ENCODE data around the gene BEAN1. TPM values are rescaled to one million over a fixed set of nuclear protein-coding genes. Genes with fewer than 3 reads are reported as not detected.

The BEAN1 gene
- total RNA-seq, 1 experiment from 2014 or later = not detected

DNA sequence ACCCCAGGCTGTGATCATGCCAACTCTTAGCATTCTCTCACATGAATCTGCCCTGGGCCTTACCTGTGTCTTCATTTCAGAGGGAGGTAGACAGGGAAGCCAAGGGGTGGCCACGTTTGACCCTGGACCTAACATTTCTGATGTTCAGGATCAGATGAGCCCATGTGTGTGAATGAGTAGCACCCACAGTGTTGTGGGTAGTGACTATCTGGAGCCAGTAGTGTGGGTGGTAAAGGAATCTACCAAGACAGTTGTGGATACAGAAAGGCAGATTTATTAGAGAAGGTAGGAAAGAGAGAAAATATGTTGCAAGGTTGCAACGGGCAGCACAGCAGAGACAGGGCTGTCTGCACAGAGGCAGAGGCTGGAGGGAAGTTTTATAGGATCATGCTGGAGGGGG lies 62.3 kb downstream of the BEAN1 start (continued):
- no peak for TF ChIP-seq E2F1 (CRISPR knock-in tag; IDR thresholded peaks at IDR 0.05)
- TF ChIP-seq CREB1 (CRISPR knock-in tag; IDR thresholded peaks at IDR 0.05) = no peak
- no peak for TF ChIP-seq HMGA2 (CRISPR knock-in tag; IDR thresholded peaks at IDR 0.05)

GRCh38 chr16:66489818-66490217 lies 62.7 kb downstream of the BEAN1 start:
- DNase-seq (ENCODE audit: low spot score) (no peak), ATAC-seq (no peak)
- ChIA-PET POLR2A (interaction anchor here (1.8 kb wide), 1 partner anchor 22 kb away, joined by 4 read pairs; no protein-coding TSS in a partner anchor), CTCF (interaction anchor here (1.9 kb wide), 1 partner anchor 83 kb away, joined by 8 read pairs; no protein-coding TSS in a partner anchor)
- peaks cover 11% of the 10 kb centered on the region; the same call in 1 of the 2 replicates for H3K36me3 Mint-ChIP-seq
- peaks cover 2% of the 10 kb centered on the region; the same call in 1 of the 2 replicates for H3K27me3 Mint-ChIP-seq (ENCODE audit: low read depth)
- peaks cover 2% of the 10 kb centered on the region; the same call in 1 of the 2 replicates for H3K4me1 Mint-ChIP-seq
- TF ChIP-seq, protein P1, sequence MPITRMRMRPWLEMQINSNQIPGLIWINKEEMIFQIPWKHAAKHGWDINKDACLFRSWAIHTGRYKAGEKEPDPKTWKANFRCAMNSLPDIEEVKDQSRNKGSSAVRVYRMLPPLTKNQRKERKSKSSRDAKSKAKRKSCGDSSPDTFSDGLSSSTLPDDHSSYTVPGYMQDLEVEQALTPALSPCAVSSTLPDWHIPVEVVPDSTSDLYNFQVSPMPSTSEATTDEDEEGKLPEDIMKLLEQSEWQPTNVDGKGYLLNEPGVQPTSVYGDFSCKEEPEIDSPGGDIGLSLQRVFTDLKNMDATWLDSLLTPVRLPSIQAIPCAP (CRISPR knock-in tag; IDR thresholded peaks at IDR 0.05) = no peak
- TF ChIP-seq, protein P2, sequence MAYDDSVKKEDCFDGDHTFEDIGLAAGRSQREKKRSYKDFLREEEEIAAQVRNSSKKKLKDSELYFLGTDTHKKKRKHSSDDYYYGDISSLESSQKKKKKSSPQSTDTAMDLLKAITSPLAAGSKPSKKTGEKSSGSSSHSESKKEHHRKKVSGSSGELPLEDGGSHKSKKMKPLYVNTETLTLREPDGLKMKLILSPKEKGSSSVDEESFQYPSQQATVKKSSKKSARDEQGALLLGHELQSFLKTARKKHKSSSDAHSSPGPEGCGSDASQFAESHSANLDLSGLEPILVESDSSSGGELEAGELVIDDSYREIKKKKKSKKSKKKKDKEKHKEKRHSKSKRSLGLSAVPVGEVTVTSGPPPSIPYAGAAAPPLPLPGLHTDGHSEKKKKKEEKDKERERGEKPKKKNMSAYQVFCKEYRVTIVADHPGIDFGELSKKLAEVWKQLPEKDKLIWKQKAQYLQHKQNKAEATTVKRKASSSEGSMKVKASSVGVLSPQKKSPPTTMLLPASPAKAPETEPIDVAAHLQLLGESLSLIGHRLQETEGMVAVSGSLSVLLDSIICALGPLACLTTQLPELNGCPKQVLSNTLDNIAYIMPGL (CRISPR knock-in tag; IDR thresholded peaks at IDR 0.05) = no peak
- TF ChIP-seq JUN (CRISPR knock-in tag; IDR thresholded peaks at IDR 0.05) (no peak), SMAD4 (CRISPR knock-in tag; IDR thresholded peaks at IDR 0.05) (no peak), TEAD4 (CRISPR knock-in tag; IDR thresholded peaks at IDR 0.05) (no peak), ELF4 (CRISPR knock-in tag; IDR thresholded peaks at IDR 0.05; ENCODE audit: low read depth) (no peak), MYBL2 (CRISPR knock-in tag; IDR thresholded peaks at IDR 0.05) (no peak), HMGA2 (CRISPR knock-in tag; IDR thresholded peaks at IDR 0.05) (no peak), CTCF (IDR thresholded peaks at IDR 0.05) (no peak), ATF3 (CRISPR knock-in tag; conservative IDR thresholded peaks at IDR 0.05) (no peak), IRF2 (CRISPR knock-in tag; IDR thresholded peaks at IDR 0.05; ENCODE audit: borderline replicate concordance, low read depth) (no peak), ZNF121 (CRISPR knock-in tag; IDR thresholded peaks at IDR 0.05) (no peak), ZNF671 (CRISPR knock-in tag; IDR thresholded peaks at IDR 0.05) (no peak), OVOL2 (CRISPR knock-in tag; IDR thresholded peaks at IDR 0.05; ENCODE audit: borderline replicate concordance) (no peak), TCF7 (CRISPR knock-in tag; IDR thresholded peaks at IDR 0.05; ENCODE audit: low read depth) (no peak), GTF2I (CRISPR knock-in tag; conservative IDR thresholded peaks at IDR 0.05) (no peak), ZBTB21 (CRISPR knock-in tag; IDR thresholded peaks at IDR 0.05; ENCODE audit: borderline replicate concordance) (no peak)
- TF ChIP-seq, protein P3, sequence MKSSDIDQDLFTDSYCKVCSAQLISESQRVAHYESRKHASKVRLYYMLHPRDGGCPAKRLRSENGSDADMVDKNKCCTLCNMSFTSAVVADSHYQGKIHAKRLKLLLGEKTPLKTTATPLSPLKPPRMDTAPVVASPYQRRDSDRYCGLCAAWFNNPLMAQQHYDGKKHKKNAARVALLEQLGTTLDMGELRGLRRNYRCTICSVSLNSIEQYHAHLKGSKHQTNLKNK (CRISPR knock-in tag; IDR thresholded peaks at IDR 0.05) = no peak
- TF ChIP-seq, protein P4, sequence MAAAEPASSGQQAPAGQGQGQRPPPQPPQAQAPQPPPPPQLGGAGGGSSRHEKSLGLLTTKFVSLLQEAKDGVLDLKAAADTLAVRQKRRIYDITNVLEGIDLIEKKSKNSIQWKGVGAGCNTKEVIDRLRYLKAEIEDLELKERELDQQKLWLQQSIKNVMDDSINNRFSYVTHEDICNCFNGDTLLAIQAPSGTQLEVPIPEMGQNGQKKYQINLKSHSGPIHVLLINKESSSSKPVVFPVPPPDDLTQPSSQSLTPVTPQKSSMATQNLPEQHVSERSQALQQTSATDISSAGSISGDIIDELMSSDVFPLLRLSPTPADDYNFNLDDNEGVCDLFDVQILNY (CRISPR knock-in tag; IDR thresholded peaks at IDR 0.05) = no peak
- no peak overlapping the region for H3K4me3 Mint-ChIP-seq
- H3K27ac Mint-ChIP-seq = no peak overlapping the region
- H3K9me3 Mint-ChIP-seq = peaks cover 8% of the 10 kb centered on the region

Data from WTC11 (cell line).